Dermis microvascular lymphatic vessel endothelial cell (primary cell): ENCODE measurements around the gene PLXNA2. TPM values are rescaled to one million over a fixed set of nuclear protein-coding genes. Genes with fewer than 3 reads are reported as not detected.
A peak's percentile ranks its signal among the peaks of the same experiment; 100 is the strongest.

Experiments used
- DNase-seq, 2 donors: peaks; one replicate each; pipeline versions ENCODE4 v3.0.0 to v3.0.0-alpha.2; 2010; ENCODE audit warnings: low read depth in 2 of 2
- total RNA-seq: library from RNA; depleted of rRNA; stranded (reverse); fragments of >200 nt; gene quantifications from 2 replicates; pipeline ENCODE4 v1.2.1, GENCODE V29; 2014

Gene PLXNA2
- total RNA-seq, 1 donor from 2014 or later, result 40.8 TPM

- DNase-seq, result peak; percentile 53 to 75
Measured at GRCh38 chr1:208101661-208102431, 142.3 kb downstream of the PLXNA2 start.

DNA sequence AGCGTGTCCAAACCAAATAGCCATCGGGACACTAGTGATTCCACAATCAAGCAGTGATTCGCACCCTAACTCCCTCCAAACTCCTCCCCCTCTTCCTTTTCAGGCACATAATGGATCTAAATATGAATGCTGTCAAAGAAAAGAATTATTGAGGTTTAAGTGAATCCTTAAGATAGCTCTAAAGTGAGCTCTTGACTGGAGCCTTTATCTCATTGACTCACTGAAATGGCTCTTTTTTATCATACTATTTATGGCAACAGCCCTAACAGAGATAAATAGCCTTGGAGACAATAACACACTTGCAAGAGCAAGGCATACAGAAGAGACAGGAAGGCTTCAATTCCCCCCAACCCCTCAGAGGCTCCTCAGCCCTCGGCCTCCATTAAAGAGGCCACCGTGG lies 143.3 kb downstream of the PLXNA2 start:
- DNase-seq, result no peak

DNA sequence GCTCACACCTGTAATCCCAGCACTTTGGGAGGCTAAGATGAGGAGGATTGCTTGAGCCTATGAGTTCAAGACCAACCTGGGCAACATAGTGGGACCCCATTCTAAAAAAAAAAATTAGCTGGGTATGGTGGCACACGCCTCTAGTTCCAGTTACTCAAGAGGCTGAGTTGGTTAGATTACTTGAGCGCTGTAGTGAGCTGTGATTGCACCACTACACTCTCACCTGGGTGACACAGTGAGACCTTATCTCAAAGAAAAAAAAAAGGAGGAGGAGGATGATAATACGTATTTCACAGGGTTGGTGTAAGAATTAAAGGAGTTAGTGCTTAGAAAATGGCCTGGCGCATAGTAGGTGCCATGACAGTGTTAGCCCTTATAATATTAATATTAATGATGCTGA lies 144.1 kb downstream of the PLXNA2 start:
- no peak for DNase-seq

GRCh38 chr1:208098773-208099172 lies 145.4 kb downstream of the PLXNA2 start:
- no peak for DNase-seq

DNA sequence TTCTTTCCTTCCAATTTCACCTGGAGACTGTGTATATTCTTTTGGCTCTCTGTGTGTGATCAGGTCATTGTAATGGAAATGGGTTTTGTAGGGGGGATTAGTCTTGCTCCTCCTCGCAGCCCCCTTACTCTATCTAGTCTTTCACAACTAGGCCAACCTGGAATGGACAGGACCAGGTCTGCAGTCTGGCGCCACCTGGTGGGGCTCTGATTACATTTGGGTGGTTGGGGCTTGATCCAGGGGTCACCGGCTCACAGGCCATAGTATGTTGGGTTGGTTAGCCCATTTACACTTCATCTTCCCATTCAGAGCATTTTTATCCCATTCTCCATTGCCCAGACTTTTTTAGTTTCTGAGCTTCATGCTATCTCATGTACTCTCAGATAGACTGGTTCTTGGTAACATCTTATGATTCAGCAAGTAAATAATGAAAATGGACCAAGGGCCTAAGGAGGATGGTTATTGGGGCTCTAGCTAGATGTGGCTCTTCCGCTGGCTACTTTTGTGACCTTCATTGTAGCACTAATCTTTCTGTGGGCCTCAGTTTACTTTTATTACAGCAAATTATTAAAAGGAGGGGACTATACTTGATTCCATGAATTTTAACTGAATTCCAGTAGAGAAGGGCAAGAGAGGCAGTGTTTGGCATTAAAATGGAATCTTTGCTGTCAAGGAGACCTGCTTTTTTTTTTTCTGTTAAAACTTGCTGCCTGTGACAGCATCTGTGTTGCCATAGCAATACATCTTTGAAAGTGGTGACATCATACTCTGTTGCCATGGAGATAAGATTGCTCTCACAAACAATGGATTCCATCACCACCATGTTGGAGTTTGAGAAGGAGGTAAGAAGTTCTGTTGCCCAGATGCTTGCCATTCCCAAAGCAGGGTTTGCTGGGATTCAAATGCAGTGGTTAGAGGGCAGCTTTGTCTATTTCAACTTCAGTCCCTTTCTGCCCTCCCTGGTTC lies 150.1 kb downstream of the PLXNA2 start:
- peak; percentile 38 to 63 for DNase-seq

GRCh38 chr1:208093046-208093445 lies 151.1 kb downstream of the PLXNA2 start:
- DNase-seq, result no peak

- DNase-seq, result no peak
Measured at GRCh38 chr1:208090388-208091301, 153.5 kb downstream of the PLXNA2 start.

- no peak for DNase-seq
Measured at GRCh38 chr1:208089761-208090370, 154.3 kb downstream of the PLXNA2 start.

DNA sequence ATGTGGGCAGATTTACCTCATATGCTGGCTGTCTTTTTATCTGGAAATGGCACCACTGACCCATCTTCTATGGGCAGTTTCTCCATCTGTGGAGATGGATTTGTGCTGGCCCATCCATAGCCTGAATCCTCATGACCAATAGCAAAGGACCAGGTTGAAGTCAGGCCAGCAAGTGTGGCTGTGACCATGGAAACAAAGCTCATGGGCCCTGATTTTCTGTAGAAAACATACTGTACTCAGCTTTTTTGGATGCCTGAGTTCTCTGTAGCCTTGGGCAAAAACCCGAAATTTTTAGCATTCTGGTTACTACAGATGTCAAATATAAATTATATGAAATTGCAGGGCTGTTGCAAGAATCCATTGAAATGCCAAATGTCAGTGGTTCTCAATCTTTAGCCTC lies 155.0 kb downstream of the PLXNA2 start:
- DNase-seq, result no peak

GRCh38 chr1:208088319-208088718 lies 155.9 kb downstream of the PLXNA2 start:
- DNase-seq, result no peak

GRCh38 chr1:208085655-208086515 lies 158.3 kb downstream of the PLXNA2 start:
- no peak for DNase-seq

- DNase-seq, result no peak
Measured at GRCh38 chr1:208084764-208085163, 159.4 kb downstream of the PLXNA2 start.

GRCh38 chr1:208084220-208084619 lies 160.0 kb downstream of the PLXNA2 start:
- no peak for DNase-seq

DNA sequence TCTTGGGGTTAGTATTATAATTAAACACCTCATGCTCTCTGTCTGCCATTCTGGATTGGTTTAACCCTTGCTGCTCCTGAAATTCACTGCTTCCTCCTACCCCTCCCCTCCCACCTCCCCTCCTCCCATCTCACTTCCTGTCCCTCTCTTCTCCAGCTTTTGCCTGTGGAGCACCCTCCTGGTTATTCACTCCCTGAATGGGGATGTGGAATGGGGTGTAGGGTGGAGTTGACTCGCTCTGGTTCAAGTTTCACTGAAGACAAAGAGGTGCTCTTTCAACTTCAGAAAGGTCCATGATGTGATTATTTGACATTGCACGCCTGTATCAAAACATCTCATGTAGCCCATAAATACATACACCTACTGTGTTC lies 160.5 kb downstream of the PLXNA2 start:
- DNase-seq, result no peak

- peak; percentile 12 to 42 for DNase-seq
Measured at GRCh38 chr1:208083016-208083714, 161.0 kb downstream of the PLXNA2 start.

DNA sequence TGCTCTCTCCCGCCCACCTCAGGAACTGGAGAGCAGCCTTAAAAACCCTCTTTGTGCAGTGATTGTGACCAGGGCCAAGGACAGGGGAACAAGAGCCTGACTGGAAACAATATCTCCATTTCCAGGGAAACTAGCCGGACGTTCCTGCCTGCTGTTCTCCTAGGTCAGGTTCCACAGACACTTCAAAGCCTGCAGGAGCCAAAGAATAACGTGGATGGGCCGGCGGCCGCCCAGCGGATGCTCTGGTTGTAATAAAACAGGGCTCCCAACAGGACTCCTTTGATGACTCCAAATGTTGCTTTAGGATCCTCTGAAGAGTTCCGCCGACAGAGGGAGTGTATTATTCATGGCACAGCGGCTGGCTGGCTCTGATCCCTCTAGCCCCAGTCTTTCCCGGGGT lies 162.2 kb downstream of the PLXNA2 start:
- DNase-seq, result no peak

DNA sequence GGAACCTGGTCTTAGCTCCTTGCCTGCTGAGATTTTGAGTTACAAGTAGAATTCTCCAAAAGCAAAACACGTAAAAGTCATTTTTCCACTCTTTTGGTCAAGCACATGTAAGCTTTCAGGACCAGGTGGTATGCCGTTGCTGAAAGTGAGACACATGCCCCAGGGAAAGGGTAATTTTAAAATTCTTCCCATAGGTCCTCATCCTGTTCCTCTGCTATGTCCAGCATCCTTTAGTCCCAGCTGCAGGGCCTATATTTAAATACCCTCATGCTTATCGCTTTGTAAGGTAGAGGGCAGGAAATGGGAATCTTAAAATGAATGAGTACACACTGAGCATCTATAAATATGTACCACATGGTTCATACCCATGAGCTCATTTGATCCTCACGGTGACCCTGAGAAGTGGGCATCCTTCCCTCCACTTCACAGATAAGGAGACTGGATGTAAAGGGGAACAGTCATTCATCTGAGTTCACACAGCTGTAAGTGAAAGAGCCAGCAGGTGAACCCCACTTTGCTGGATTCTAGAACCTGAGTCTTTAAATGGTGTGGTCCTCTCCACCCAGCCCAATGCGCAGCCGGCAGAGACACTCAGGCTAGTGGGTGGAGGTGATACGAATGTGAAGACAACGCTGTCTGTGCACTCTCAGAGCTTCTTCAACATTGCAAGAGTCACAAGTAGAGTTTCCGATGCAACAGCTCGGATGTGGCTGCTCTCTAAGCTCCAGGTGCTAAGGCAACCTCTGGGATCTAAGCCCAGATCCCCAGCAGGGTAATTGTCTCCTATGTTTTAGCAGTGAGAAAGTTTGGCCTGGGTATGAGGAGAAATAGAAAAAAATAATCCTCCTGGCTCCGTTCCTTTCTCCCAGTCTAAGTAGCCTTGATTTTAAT lies 163.5 kb downstream of the PLXNA2 start:
- DNase-seq, result no peak

GRCh38 chr1:208079161-208079560 lies 165.0 kb downstream of the PLXNA2 start:
- no peak for DNase-seq
